Neuron (in vitro differentiated cells): ENCODE measurements around the gene PCSK6.
A peak's percentile ranks its signal among the peaks of the same experiment; 100 is the strongest.
"Not testable (repeated sequence)": the region's sequence is repeated elsewhere in the genome, so short reads cannot be mapped to it uniquely, and the experiment has no call there.

ENCODE experiments used
- H2AFZ ChIP-seq: one replicate; pipeline ENCODE4 v1.6.1; 2013; ENCODE audit warnings: low read depth, mild to moderate bottlenecking, inconsistent platforms, low read length, moderate library complexity
- H3K27me3 ChIP-seq: one replicate; pipeline ENCODE4 v1.6.1; 2013; ENCODE audit warnings: low read length; ENCODE audit not compliant: insufficient read depth
- H3K36me3 ChIP-seq: one replicate; pipeline ENCODE4 v1.6.1; 2013; ENCODE audit warnings: low read length; ENCODE audit not compliant: insufficient read depth
- H3K4me1 ChIP-seq: one replicate; pipeline ENCODE4 v1.6.1; 2013; ENCODE audit warnings: low read length; ENCODE audit not compliant: insufficient read depth
- H3K4me3 ChIP-seq: 2 replicates; pipeline ENCODE4 v1.5.1; 2013; ENCODE audit warnings: mild to moderate bottlenecking, low read length, moderate library complexity
- H3K9me3 ChIP-seq: one replicate; pipeline ENCODE4 v1.6.1; 2013; ENCODE audit warnings: low read length

The PCSK6 gene

DNA sequence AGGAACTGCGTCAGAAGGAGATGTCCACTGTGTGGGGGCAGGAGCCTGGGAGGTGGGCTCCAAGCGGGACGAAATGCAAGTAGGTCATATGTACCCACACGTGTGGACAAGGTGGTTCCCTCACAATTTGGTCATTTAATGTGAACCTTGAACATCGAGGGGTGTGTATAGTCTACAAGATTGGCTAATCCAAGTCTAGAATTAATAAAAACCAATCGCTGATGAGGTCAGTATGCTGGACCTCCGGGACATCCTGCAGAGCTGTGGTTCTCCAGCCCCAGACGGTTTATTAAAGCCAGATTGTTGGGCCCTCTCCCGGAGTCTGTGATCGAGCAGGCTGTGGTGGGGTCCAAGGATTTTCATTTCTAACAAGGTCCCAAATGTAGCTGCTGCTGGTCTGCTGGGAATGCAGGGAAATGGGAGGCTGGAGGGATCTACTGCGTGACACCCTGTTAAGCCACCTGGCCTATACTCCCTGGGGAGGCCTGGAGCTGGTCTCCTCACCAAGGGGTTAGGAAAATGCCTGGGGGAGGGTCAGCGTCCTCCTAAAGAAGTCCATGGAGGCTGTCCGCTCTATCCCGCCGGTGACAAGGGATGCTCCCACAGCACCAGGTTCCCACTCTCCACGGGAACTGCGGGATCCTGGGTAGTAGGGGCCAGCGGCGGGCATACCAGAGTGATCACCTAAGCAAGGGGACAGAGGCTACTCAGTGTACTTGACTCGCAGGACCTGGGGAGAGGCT, 25.1 kb downstream of the PCSK6 start:
- Histone ChIP-seq H3K9me3 (peaks cover 6% of the 10 kb centered on the region), H3K4me1 (no peaks in the 10 kb centered on the region), H3K36me3 (no peaks in the 10 kb centered on the region), H3K27me3 (no peaks in the 10 kb centered on the region), H2AFZ (no peak overlapping the region), H3K4me3 (no peak overlapping the region)

DNA sequence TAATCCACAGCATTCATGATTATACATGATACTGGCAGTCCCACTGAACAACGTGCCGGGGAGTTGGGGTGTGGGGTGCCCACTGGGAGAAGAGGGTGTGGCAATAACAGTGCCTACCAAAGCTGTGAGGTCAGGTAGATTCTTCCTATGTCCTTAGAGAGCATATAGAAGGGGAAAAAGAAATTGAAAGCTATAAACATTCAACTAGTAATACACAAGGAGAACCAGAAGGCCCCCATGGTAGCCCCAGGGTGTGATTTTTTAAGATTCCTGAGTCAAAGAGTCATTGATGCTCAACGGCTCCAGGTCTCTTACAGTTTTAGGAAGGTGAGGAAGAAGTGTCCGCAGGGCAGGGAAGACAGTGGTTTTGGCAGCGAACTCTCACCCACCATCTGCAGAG, 25.8 kb downstream of the PCSK6 start:
- H3K4me1 ChIP-seq, H3K4me3 ChIP-seq, H3K9me3 ChIP-seq, H3K36me3 ChIP-seq, H2AFZ ChIP-seq, H3K27me3 ChIP-seq: not testable (repeated sequence)

DNA sequence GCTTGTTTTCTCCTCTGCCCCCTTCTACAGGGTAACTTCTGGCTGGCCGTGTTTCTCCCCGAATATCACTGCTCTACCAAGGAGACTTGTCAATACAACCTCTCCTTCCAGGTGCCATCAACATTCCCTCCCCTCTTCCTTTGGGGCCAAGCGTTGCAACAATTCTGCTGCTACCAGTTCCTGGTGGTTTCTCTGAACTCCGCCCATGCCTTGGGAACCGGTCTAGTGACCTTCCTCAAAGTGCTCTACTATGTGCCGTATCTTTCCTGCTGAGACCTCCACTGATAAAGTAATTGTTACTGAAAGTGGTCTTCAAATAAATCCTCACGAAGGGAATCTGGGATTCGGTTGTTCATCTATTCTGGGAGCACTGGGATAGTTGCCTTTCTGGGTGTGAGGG, 26.2 kb downstream of the PCSK6 start:
- Histone ChIP-seq H3K27me3 (no peaks in the 10 kb centered on the region), H2AFZ (no peak overlapping the region), H3K4me1 (peaks cover 4% of the 10 kb centered on the region), H3K4me3 (no peak overlapping the region), H3K9me3 (peaks cover 6% of the 10 kb centered on the region), H3K36me3 (no peaks in the 10 kb centered on the region)

DNA sequence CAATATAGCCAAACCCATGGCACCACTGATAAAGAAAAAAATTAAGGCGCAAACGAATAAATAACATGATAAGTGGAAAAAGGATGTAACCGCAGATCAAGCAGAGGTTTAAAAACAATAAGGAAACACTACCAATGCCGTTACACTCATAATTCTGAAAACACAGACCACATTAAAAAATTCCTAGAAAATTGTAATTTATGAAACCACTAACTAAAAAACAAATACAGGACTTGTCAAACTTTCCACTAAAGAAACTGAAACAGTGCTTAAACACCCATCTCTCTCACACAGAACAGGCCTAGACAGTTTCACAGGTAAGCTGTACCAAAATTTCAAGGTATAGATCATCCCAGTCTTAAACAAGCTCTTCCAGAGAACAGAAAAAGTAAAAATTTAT, 28.4 kb downstream of the PCSK6 start:
- H3K4me1 ChIP-seq: peaks cover 4% of the 10 kb centered on the region
- H3K9me3 ChIP-seq: peaks cover 6% of the 10 kb centered on the region
- H2AFZ ChIP-seq: no peak overlapping the region
- H3K36me3 ChIP-seq: no peaks in the 10 kb centered on the region
- H3K27me3 ChIP-seq: no peaks in the 10 kb centered on the region
- no peak overlapping the region for H3K4me3 ChIP-seq

DNA sequence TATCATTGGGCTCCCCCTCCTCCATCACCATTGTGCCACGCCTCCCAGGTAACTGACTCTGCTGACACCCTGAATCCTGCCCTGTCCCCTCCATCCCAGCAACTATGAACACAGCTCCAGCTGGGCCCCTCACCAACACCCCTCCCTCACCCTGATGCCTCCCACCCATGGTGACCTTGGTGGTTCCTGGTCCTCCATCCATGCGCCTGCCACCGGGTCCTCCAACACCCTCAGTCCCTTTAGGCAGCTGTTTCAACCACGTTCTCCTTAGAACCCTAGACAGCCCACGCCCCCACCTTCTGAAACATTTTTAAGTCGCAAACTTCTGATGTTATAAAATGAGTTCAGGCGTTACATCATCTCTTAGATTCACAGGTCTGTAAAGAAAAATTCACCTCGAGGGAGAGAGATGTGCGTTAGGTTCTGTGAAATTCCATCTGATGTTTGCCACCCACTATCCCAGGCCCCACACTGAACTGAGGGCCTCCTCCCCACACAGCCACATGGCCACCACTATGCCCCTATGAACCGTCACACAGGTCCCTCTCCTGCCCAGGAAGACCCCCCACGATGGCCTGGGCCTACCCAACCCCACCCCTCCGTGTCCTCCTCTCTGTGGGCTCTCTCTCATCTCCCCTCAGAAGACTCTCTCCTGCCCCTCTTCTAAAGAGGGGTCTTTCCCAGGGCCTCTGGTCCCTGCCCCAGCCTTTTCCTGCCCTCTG, 29.8 kb downstream of the PCSK6 start:
- Histone ChIP-seq H3K36me3 (no peaks in the 10 kb centered on the region), H3K9me3 (peaks cover 2% of the 10 kb centered on the region), H3K4me1 (peaks cover 12% of the 10 kb centered on the region), H2AFZ (no peak overlapping the region), H3K4me3 (no peak overlapping the region), H3K27me3 (no peaks in the 10 kb centered on the region)

DNA sequence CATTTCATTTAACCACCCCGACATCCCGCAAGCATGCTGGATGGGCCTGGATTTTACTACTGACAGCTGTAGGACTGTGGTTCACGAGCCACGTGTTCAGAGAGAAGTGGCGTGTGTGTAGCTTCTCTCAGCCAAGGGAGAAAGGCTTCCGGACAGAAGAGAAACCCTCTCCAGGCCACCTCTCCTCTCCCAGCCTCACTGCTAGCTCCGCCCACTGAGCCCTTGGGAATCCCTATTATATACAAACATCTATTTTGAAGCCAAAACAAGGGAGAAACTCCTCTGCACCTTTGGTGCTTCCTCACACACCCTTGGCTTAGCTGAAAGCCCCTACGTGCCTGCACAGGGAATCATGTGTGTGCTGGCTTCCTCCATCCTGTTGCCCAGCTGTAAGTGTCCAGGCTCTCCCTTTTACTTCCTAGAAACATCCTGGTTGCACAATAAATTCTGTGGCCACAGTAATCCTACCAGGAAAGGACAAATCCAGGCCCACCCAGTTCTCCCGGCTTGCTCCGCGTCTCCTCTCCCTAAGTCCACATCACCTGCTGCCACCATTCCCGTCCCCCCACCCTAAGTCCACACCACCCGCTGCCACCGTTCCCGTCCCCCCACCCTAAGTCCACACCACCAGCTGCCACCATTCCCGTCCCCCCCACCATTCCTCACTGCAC, 30.5 kb downstream of the PCSK6 start:
- peaks cover 12% of the 10 kb centered on the region for H3K4me1 ChIP-seq
- H3K36me3 ChIP-seq: no peaks in the 10 kb centered on the region
- no peaks in the 10 kb centered on the region for H3K9me3 ChIP-seq
- H2AFZ ChIP-seq: no peak overlapping the region
- H3K27me3 ChIP-seq: no peaks in the 10 kb centered on the region
- H3K4me3 ChIP-seq: no peak overlapping the region

DNA sequence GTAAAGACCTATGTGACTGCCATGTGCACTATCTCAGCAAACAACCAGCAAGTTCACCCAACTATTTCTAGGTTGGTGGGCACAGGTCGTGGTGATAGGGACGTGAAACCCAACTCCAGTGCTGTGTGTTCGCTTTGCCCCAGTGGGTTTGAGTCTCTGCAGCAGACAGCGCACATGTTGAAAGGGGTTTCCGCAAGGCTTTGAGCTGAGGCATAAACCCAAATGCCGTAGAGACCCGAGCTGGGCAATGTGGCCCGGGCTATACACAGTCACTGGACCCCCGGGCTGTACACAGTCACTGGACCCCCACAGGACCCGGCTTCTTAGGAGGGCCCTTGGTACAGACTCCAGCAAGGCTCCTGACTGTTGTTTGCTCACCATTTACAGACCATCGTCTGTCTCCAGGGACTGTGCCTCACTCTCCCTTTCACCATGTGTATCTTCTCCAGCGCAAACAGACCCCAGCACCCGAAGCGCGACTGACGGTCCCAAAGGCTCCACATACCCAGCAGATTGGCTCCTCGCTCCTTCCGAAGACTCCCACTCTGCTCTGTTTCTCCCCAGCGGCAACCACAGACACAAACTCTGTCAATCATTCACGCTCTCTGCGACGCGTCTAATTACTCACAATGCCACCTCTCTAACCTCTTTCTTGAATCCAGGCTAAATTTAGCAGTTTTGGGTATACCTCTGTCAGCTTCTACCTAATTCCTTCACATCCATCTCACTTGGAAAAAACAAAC, 31.2 kb downstream of the PCSK6 start:
- Histone ChIP-seq H2AFZ (no peak overlapping the region), H3K4me1 (peaks cover 12% of the 10 kb centered on the region), H3K4me3 (no peak overlapping the region), H3K36me3 (no peaks in the 10 kb centered on the region), H3K9me3 (no peaks in the 10 kb centered on the region), H3K27me3 (no peaks in the 10 kb centered on the region)

DNA sequence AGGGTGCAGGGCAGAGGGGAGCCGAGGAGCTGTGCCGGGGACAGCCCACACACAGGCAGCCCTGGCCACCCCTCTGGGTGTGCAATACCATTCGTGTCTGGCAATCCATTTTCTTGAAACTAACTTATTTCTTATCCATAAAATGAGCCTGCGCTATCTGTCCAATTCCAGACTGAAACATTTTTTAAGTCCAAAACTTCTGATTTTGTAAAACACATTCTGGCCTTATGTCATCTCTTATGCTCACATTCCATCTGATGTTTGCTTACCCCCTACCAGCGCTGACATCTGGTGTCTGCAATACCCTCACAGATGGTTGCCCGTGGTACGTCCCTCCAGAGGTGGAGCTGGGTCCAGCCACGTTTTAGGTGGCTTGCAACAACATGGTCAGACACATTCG, 31.8 kb downstream of the PCSK6 start:
- H3K36me3 ChIP-seq: no peaks in the 10 kb centered on the region
- no peaks in the 10 kb centered on the region for H3K9me3 ChIP-seq
- H3K4me3 ChIP-seq: no peak overlapping the region
- peaks cover 12% of the 10 kb centered on the region for H3K4me1 ChIP-seq
- no peak overlapping the region for H2AFZ ChIP-seq
- H3K27me3 ChIP-seq: no peaks in the 10 kb centered on the region

DNA sequence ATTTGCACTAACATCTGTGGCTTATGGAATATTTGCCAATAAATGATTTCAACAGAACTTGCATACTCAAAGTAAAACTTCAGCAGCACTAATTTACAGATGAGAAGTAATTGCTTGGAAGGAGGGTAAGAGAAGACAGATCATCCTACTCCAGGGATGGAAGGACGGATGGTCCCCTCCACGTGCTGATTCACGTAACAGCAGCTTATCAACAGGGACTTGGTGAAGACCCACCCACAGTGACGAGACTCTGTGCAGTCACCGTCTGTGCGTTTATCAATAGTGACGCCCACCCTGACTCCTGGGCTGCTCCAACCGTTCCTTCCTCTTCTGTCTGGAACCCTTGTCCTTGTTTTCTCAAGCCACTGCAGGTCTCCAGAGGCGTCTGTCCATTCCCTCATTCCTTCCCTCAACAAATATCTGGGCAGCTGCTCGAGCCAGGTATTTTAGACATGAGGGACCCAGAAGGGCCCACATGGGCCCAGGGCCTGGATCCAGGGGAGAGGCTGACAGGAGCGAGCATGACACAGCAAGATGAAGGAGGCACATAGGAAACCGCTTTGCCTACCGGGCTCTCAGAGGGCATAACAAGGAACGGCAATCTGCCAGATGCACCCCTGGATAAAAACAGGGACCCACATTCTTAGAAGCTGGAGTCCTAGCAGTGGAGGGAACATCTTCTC, 33.3 kb downstream of the PCSK6 start:
- Histone ChIP-seq H3K27me3 (no peaks in the 10 kb centered on the region), H2AFZ (no peak overlapping the region), H3K4me1 (peaks cover 12% of the 10 kb centered on the region), H3K9me3 (no peaks in the 10 kb centered on the region), H3K4me3 (no peak overlapping the region), H3K36me3 (no peaks in the 10 kb centered on the region)

DNA sequence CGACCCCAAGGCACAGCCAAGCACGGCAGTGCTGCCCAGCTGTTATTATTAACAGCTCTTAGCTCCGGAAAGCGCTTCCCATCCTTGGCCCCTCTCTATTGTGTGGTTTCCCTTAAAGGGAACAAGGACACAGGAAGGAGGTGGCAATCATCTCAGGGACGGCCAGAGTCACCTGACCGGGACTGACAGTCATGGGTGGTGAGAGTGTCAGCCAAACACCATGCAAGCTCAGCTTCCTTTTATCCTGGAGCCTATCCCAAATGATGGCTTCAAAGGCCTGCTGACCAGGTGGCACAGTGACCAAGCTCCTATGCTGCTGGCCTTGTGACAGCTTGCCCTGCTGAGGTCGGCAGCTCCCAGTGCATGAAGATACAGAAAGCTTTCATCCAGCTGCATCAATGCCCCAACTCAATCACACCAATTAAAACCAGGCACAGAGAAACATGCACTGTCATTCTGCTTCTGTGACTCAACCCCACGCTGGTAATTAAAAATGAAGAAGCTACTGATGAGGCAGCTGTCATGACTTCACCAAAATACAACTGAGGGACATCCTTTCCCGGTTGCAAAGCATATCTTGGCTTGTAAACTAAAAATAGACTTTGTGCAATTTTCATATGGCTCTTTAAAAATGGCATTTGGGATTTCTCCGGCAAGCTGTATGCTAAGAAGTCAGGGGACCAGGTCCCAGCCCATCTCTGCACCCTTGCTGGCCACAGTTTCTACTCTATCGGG, 34.0 kb downstream of the PCSK6 start:
- no peak overlapping the region for H3K4me3 ChIP-seq
- H2AFZ ChIP-seq: peak overlapping the region; percentile 11
- H3K9me3 ChIP-seq: no peaks in the 10 kb centered on the region

DNA sequence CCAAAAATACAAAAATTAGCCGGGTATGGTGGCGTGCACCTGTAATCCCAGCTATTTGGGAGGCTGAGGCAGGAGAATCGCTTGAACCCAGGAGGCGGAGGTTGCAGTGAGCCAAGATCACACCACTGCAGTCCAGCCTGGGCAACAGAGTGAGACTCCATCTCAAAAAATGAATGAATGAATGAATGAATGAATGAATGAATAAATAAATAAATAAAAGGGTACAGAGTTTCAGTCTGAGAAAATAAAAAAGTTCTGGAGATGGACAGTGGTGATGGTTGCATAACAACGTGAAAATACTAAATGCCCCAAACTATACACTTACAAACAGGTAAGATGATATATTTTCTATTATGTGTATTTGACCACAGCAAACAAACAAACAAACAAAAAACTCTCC, 34.7 kb downstream of the PCSK6 start:
- not testable (repeated sequence) for H3K36me3 ChIP-seq, H3K27me3 ChIP-seq, H3K9me3 ChIP-seq, H3K4me3 ChIP-seq
- peaks cover 12% of the 10 kb centered on the region for H3K4me1 ChIP-seq
- peak overlapping the region; percentile 11 for H2AFZ ChIP-seq

More for the DNA sequence above, 34.0 kb downstream of the PCSK6 start:
- Histone ChIP-seq H3K4me1 (peaks cover 12% of the 10 kb centered on the region), H3K27me3 (no peaks in the 10 kb centered on the region), H3K36me3 (no peaks in the 10 kb centered on the region)

DNA sequence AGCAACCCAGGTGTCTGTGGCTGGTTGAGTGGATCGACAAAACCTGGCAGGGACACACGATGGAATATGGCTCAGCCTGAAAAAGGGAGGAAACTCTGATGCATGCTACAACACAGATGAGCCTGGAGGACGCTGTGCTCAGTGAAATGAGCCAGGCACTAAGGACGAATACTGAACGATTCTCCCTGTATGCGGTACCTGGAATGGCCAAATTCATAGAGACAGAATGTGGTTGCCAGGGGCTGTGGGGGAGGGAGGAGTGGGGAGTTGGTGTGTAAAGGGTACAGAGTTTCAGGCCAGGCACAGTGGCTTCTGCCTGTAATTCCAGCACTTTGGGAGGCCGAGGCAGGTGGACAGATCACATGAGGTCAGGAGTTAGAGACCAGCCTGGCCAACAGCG, 35.1 kb downstream of the PCSK6 start:
- no peaks in the 10 kb centered on the region for H3K27me3 ChIP-seq
- no peaks in the 10 kb centered on the region for H3K9me3 ChIP-seq
- no peaks in the 10 kb centered on the region for H3K36me3 ChIP-seq
- peaks cover 12% of the 10 kb centered on the region for H3K4me1 ChIP-seq
- H2AFZ ChIP-seq: no peak overlapping the region
- no peak overlapping the region for H3K4me3 ChIP-seq
